Kidney capillary endothelial cell (primary cell): ENCODE data around the gene COMMD1.
"Not testable (repeated sequence)": the region's sequence is repeated elsewhere in the genome, so short reads cannot be mapped to it uniquely, and the experiment has no call there.

Source experiments
- DNase-seq: peaks from one replicate; pipeline ENCODE4 v3.0.0-alpha.2; 2018; ENCODE audit warnings: low spot score

Gene COMMD1

DNA sequence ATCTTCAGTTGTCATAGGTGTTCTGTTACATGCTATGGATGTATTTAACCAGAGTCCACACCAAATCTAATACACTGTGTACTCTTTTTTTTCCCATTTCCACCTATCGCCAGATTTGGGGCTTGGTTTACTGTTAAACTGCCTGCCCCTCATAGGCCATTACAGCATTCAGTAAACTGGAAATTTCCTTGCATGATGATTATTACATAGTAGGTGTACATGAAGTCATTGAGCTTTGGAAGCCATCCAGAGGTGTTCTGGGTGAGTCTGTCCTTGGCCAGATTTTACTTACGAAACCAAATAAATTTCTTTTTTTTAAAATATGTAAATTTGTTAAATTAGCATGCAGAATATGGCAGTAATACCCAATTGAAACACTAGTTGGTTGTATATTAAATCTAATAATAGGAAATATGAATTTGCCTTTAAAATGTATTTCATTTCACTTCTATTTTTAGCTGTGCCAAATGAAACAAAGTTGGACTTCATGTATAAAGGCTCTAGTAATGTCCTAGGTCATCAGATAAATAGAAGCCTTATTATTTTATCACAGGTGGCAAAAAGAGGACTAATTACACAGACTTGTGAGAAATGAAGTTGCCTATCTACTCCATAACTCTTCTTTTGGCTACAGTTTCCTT lies 60.7 kb downstream of the COMMD1 start:
- DNase-seq, result no peak

DNA sequence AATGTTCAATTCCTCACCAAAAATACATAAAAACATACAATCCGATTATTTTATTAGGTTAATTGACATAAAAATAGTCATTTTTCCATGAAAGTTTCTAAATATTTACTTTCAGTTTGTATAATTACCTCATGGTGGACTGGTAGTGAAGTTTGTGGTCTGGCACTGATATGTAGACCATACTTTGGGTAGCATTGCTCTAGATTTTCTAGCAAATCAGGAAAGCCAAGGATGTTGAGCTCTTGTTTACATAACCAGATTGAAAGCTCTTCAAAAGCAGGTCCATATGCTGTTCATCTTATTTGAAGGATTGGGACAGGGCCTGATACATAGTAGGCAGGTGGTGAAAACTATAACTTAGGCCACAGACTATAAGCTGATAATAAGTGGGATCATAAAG lies 61.8 kb downstream of the COMMD1 start:
- no peak for DNase-seq

DNA sequence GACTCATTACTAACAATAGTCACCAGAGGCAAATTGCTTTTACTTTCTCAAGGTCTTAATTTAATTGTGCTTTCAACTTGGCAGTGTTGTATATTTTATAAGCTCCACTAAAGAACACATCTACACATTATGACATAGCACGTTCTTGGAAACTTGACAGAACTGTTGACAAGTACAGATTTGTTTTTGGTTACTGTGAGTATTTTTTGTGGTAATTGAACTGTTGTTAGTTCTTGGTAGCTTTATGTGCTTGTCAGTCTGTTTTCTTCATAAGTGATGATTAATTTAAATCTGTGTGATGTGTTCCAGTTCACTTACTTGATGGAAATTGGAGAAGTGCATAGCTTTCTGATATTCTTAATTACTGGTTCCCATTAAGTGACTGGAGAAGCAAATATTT lies 63.9 kb downstream of the COMMD1 start:
- no peak for DNase-seq

DNA sequence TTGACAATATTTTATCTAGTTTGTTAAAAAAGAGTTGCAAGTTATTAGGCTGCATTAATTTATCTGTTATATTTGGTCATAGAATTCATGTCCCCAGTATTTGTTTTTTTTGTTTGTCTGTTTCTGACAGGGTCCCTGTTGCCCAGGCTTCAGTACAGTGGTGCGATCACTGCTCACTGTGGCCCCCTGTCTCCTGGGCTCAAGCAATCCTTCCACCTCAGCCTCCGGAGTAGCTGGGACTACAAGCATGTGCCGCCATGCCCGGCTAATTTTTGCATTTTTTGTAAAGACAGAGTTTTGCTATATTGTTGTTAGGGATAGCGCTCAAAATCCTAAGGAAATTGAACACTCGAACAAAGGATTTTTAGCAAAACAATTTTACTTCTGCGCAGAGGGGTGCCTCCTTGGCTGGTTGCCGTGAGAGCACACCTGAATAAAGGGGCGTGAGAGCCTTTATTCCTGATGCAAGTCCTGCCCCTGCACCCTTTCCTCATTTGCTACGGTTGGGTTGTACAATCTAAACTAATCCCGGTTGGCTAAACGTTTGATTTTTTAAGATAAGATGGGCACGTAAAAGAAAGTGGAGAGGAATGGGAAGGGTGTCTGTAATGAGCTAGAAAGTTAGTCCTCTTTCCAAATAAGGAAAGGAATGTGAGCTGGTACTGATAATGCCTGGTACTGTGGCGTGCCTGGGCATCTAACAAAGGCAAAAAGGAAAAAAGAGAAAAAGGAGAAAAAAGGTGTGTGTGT lies 65.5 kb downstream of the COMMD1 start:
- DNase-seq, result no peak

DNA sequence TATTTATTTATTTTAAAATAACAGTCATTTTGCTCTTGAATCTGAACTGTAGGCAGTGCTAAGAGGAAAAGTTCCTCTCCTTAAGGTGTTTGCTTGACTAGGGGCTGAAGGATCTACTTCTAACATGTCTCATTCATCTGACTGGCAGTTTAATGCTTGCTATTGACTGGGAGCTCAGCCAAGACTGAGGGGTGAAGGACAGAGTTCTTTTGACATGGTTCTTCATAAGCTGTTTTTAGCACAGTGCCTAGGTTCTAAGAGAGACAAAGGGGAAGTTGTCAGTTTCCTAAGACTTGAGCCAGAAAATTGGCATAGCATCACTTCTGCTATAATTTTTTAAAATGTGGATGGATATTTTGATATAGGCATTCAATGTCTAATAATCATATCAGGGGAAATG lies 73.0 kb downstream of the COMMD1 start:
- DNase-seq, result no peak

DNA sequence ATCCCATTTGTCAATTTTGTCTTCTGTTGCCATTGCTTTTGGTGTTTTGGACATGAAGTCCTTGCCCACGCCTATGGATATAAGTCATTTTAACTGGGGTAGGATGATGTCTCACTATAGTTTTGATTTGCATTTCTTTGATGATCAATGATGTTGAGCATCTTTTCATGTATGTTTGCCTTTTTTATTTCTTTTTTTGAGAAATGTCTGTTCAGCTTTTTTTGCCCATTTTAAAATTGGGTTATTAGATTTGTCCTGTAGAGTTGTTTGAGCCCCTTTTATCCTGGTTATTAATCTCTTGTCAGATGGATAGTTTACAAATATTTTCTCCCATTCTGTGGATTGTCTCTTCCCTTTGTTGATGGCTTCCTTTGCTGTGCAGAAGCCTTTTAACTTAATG lies 75.3 kb downstream of the COMMD1 start:
- DNase-seq, result no peak

DNA sequence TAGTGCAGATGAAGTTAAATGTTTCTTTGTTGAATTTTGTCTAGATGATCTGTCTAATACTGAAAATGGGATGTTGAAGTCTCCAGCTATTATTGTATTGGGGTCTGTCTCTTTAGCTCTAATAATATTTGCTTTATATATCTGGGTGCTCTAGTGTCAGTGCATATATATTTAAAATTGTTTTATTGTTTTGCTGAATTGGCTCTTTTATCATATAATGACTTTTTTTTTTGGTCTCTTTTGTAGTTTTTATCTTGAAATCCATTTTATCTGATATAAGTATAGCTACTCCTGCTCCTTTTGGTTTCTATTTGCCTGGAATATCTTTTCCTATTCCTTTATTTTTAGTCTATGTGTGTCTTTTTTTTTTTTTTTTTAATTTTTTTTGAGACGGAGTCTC lies 79.2 kb downstream of the COMMD1 start:
- no peak for DNase-seq

DNA sequence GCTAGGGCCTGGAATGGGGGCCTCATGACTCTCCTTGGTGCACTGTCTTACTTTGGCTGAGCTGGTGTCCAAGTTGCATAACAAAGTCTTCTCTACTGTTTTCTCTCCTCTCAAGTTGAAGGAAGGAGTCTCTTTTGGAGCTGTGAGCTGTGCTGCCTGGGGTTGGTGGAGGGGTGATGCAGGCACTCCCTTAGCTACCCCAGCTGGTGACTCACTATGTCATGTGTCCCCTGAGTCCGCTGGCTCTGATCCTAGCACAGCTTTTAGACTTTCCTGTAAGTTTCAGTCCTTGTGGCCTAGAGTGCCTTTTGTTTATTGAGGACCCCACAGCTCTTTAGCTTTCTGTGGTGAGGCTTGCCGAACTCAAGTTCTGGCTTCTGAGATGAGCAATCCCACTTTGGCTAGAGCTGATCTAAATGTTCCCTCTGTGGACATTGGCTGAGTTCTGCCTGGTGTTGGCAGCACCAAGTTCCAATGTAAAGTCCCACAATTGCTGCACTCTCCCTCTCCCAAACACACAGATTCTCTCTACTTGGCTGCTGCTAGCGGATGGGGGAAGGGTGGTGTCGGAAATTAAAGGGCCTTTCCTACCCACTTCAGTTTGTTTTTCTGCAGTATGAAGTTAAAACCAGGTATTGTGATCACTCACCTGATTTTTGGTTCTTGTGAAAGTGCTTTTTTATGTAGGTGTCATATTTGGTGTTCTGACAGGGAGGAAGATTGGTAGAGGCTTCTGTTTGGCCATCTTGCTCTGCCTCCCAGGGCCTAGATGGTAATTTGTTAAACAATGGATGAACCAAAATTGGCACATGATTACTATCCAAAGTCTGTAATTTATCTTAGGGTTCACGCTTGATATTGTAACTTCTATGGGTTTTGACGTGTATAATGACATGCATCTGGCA lies 83.2 kb downstream of the COMMD1 start:
- no peak for DNase-seq

DNA sequence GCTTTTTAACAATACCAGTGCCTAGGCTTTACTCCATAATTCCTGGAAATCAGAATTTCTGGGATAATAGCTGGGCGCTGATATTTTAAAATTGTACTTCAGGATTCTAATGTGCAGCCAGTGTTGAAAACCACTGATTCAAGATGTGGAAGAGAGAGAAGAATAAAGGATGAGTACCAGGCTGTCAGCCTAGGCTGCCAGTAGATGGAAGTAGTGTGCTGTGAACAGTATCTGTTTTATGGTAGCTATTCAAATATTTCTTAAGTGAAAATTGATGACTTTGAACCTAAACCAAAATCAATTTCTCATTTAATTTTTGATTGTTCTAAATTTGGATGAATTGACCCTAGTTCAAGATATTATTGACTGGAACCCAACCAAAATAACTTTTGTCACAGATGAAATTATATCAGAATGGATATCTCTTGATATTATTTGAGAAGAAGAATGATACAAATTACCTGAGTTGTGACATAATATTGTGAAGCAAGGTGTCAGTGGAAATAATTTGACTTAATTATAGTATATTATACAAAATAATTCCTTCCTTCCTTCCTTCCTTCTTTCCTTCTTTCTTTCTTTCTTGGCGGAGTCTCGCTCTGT lies 88.0 kb downstream of the COMMD1 start:
- peak; percentile 21 for DNase-seq

DNA sequence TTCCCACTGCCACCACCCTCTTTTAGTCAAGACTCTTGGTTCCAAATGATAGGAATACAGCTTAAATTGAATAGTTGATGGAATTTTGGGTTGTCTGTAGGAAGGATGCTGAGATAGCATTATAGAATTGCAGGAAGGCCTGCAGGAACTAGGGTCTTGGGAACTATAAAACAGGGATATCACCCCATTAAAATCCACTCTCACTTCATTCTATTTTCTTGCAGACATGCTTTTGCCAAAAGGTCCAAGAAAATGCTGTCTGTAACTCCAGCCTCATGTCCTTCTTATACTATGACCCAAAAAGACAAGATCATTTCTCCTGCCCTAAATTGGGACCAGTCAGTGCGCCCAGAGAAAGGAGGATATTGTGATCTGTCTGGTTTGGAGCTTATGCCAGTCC lies 89.1 kb downstream of the COMMD1 start:
- no peak for DNase-seq

DNA sequence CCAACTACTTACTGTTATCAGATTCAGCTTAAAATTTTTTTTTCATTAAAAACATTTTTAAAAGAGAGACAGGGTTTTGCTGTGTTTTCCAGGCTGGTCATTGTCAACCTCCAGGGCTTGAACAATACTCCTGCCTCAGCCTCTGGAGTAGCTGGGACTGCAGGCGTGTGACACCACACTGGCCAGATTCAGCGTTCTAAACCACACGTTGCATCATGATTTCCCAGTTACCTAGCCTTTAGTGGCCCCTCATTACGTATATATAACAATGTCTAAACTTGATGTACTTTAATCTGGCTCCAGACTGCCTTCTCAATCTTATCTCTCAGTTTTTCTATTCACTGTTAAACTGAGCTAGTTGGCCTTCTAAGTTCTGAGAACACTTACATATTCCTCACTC lies 89.6 kb downstream of the COMMD1 start:
- no peak for DNase-seq

DNA sequence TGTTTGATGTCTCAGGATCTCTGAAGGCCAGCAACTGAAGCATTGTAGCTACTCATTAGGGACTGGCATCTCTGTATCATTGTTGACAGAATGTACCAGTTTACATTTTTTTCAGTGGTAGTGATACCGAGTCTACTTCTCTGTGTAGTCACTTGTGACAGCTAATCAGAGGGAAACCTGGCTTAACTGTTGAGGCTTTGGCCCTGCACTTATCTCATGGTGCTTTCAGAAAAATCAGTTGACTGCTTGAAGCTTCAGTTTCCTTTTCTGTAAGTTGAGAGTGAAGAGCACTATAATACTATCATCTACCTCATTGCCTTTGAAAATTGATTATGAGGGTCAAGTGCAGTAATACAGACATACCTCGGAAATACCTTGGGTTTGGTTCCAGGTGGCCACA lies 90.0 kb downstream of the COMMD1 start:
- no peak for DNase-seq

DNA sequence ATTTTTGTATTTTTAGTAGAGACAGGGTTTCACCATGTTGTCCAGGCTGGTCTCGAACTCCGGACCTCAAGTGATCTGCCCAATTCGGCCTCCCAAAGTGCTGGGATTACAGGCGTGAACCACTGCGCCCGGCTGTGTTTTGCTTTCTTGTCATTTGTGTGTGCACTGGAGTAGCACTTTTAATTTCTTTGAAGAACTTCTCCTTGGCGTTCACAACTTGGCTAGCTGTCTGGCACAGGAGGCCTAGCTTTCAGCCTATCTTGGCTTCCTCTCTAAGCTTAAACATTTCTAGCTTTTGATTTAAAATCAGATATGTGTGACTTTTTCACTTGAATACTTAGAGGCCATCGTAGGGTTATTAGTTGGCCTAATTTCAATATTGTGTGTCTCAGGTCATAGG lies 93.0 kb downstream of the COMMD1 start:
- DNase-seq, result no peak

DNA sequence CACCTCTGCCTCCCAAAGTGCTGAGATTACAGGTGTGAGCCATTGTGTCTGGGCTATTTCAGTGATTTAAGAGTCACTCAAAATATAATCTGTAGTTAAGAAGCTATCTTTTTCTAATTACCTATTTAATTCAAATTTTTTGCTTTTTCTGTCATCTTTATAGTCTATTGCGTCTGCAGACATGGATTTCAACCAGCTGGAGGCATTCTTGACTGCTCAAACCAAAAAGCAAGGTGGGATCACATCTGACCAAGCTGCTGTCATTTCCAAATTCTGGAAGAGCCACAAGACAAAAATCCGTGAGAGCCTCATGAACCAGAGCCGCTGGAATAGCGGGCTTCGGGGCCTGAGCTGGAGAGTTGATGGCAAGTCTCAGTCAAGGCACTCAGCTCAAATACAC lies 95.1 kb downstream of the COMMD1 start:
- DNase-seq, result no peak

DNA sequence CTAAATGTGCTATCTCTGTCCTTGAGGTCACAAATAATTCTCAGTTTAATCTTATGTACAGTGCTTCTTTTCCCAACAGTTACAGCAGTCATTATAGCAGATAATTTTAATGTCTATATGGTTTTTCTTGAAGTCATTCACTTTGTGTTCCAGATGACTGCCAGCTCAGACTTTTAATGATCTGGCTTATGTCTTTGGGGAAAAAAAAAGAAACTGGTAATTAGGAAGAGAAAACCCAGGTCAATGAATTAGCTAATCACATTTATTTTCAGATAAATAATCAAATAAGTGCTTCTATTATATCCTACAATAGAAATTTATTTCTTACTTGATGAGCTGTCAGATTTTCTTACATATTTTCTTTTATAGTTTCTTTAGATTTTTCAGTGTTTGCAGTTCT lies 96.0 kb downstream of the COMMD1 start:
- no peak for DNase-seq

DNA sequence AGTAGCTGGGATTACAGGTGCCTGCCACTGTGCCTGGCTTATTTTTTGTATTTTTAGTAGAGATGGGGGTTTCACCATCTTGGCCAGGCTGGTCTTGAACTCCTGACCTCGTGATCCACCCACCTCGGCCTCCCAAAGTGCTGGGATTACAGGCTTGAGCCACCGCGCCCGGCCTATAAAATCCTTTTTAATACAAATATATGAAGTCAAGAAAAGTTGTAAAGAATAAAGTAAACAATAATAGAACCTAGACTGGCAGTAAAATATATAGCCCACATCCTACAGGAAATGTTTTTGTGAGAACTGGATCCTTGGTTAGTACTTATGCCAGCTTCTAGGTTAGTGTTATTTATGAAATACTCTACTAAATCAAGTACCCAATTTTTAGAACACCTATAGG lies 99.0 kb downstream of the COMMD1 start:
- DNase-seq, result not testable (repeated sequence)

DNA sequence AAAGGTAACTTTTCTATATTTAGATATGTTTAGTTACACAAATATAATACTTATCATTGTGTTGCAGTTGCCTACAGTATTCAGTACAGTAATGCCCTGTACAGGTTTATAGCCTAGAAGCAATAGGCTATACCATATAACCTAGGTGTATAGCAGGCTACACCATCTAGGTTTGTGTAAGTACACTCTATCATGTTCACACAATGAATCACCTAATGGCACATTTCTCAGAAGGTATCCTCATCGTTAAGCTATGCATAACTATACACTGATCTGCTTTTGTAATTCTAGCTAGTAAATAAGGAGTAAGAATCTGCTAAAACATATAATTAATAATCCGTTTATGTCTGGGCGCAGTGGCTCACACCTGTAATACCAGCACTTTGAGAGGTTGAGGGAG lies 102.1 kb downstream of the COMMD1 start:
- no peak for DNase-seq

DNA sequence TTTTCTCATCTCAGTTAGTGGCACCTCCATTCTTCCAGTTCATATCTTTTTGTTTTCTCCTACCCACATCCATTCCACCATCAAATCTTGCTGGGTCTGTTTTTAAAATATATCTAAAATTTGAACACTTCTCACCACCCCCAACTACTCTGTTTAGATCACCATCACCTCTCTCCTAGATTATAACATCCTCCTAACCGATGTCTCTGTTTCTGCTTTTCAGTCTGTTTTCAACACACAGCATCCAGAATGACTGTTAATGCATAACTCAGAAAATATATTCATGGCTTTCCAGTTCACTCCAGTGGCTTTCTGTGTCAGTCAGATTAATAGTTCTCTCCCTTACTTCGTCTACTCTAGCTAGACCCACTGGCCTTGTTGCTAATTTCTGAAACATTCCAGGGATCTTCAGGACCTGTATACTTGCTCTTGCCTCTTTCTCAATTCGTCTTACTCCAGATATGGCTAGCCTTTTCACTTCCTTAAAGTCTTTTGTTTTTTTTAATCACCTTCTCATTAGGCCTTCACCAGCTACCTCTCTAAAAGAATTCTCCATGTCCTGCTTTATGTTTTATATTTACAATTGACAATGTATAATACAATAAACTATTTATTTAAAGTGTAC lies 105.3 kb downstream of the COMMD1 start:
- no peak for DNase-seq

DNA sequence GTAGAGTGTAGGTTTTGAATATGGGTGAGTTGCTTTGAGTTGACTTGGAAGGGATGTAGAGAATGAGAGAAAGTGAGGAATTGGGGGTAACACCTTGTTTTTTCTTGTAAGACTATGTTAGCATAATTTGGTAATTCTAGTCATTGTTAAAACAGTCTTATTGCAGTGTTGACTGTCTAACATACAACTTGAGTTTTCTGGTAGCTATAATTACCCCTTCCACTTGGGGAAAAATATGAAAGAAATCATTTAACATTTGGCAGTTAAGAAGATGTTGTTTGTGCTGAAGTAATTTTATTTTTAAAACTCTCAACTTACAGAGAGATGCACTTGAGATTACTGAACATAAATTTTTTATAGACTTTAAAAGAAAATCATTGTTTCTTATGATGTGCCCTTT lies 108.2 kb downstream of the COMMD1 start:
- DNase-seq, result no peak

DNA sequence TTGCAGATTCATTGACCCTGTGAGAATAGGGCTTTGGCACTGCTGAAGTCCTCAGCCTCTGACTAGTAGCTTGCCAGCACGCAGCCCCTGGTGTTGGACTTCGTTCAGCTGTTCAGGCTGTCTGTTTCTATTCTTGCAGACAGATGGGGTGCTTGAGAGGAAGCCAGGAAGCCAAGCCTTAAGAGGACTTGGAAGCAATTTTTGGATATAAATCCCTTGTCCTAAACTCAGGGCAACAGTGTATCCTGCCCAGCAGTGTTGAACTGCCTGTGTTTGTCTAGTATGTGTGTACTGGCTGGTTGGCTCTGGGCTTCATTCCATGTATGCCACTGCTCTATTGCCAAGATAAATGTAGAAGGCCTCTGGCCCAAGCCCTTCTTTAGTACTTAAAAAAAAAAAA lies 108.6 kb downstream of the COMMD1 start:
- DNase-seq, result no peak

DNA sequence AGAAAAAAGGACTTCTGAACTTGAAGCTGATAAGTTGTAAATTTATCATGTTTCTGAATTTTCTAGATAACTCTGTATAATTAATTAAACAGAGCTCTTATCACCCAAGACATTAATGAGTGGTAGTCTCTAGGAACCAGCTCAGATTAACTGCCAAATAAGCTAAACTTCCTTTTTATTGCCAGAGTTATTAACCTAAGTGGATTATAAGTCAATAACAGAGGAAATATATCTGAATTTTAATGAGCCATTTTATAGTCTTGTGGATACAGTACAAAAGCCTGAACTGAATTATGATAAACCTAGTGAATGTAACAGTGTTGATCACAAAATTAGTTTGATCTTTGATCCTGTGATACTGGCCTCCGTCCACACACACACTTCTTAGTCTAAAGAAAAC lies 111.5 kb downstream of the COMMD1 start:
- DNase-seq, result no peak

DNA sequence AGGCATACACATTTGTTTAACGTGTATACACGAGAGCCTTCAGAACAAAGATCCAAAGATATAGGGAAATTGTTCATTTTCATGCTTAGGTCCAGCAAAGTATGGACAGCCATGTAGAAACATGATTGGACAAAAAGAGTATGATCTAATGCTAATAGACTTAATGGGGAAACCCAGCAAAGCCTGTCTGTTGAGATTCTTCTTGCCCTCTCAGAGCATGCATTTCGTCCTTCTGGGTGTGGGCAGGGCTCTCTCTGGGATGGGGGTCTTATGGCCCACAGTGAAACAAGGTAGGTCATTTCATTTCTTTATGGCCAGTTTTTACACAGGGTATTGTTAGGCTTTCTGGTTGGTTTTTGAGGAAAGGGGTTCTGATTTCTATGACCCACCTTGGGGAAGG lies 124.4 kb downstream of the COMMD1 start:
- DNase-seq, result no peak
